Suppressor macrophage treated with lipopolysaccharide for 1 hour (primary cell): ENCODE data around the gene PSENEN.

Experiments
- DNase-seq, 3 donors: peaks; one replicate each; pipeline ENCODE4 v3.0.0-alpha.2; 2020 to 2022

PSENEN gene, protein sequence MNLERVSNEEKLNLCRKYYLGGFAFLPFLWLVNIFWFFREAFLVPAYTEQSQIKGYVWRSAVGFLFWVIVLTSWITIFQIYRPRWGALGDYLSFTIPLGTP

DNA sequence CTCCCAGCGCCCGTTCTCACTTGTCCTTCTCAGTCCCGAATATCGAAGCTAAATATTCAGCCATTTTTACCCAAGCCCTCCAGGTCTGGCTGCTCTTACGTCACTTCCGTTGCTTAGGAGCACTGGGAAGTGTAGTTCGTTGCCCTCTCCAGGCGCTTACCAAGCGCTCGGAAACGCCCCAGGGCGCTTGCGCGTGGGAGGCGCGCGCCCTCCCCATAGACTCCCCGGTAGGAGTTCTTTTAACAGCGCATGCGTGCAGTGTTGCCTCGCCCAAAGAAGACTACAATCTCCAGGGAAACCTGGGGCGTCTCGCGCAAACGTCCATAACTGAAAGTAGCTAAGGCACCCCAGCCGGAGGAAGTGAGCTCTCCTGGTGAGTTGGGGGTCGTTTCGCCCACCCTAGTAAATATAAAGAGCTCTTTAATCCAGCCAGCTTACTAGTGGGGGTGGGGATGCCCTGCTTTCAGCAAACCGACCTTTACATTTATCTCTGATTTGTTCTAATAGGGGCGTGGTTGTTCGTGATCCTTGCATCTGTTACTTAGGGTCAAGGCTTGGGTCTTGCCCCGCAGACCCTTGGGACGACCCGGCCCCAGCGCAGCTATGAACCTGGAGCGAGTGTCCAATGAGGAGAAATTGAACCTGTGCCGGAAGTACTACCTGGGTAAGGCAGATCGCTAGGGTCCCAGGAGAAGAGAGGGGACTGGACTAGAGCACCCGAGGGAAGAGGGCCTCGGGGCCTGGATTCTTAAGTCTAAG is at the start of gene PSENEN, which contains the start of gene U2AF1L4:
PSENEN (plus strand) TSS at position 324 of the 759 bp plus-strand sequence; CDS start at position 604, 280 bp downstream.
U2AF1L4 (minus strand) TSS at position 91 of the 759 bp plus-strand sequence; CDS start at position 64, 27 bp downstream.
- peak; percentile 99 to 100 (median 100) for DNase-seq

DNA sequence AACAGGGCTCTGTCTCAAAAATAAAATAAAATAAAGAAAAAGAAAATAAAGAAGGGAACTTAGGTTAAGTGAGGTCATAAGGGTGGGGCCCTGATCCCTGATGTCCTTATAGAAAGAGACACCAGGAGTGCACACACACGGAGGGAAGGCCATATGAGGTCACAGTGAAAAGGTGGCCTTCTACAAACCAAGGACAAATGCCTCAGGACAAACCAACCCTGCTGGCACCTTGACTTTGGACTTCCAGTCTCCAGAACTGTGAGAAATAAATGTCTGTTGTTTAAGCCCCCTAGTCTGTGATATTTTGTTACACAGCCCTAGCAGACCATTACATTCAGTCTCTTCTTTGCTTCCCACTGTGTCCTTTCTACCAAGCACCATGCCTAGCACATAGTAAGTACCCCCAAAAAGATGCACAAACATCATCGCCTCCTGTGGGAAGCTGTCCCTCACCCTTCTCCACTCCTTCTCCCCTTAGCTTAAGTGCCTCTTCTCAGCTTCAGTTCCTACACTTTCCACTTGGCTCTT is 49.5 kb upstream of the PSENEN start:
- DNase-seq, result no peak

DNA sequence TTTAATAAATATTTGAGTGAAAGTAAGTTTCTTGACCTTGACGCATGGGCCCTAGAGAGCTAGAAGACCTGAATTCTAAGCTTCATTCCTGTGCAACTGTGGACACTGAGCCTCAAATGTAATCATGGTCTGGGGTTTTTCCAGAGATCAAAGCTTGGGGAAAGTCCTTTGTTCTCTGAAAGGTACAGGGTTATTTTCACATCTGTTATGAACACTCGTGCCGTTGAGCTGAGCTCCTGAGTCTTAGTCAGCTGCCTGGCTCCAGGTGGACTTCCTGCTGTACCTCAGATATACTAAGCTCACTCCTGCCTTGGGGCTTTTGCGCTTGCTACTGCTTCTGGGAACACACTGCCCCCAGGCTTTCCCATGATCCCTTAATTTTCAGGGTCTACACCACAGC is 48.6 kb upstream of the PSENEN start:
- no peak for DNase-seq

DNA sequence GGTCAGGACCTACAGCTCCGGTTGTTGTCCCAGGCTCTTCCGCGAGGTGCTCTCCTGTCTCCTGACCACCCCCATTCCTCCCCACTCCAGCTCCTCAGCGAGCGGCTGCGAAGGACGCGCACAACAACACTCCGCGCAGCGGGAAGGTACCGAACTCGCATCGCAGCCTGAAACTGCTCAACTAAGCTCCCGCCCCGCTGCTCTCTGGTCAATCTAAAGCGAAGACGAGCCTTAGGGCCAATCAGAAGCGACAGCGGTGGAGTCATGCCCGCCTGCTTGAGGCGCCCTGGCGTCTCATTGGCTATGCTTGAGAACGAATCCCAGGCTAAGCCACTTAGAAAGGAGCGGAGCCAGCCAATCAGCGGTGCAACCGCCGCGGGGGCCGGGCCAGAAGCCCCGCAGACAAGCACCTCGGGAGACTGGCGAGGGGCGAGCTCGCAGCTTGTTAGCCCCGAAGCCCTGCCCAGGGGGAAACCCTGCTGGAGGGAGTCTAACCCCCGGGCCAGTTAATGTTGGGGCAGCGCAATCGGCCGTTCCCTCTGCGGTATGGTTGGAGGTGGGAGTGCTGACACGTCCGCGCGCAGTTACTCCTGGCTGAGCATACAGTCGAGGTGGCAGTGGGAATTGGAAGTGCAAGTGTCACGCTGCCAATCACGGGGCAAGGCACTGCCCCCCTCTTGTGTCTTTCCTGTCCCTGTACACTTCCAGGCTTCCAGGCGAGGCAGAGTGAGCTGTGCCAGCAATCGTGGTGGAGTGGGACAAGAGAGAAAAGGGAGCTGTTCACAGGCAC is 43.0 kb upstream of the PSENEN start:
- DNase-seq, result peak; percentile 96 to 98 (median 98)

DNA sequence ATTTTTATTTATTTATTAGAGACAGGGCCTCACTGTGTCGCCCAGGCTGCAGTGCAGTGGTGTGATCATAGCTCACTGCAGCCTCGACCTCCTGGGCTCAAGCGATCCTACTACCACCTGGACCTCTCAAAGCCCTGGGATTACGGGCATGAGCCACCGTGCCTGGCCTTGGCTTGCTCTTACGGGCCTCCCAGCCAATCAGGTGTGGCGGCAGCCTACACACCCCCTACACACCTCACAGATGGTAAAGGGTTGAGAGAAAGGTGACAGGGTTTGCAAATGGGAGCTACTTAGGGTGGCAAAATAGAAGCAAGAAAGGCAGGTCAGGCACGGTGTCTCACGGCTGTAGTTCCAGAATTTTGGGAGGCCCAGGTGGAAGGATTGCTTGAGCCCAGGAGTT is 42.1 kb upstream of the PSENEN start:
- DNase-seq, result no peak

DNA sequence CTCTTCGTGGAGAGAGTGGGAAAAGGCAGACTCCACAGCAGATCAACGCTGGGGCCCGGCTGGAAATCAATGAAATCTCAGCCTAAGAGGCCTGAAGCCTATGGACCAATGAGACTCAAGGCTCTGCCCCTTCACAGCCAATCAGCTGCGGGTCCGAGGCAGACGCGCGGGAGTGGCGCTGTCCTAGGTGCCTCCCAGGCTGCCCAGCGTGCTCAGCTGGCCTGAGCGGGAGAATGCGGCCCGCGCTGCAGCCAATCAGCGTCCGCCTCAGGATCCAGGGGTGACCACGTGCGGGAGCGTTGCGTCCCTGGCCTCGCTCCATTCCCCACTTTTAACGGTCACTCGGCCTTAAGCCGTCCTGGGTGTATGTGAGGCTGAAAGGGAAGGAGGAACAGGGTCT is 41.2 kb upstream of the PSENEN start, which contains the start of gene ZBTB32:
ZBTB32 (plus strand) TSS at position 341 of the 400 bp plus-strand sequence. CDS start 10,069 bp downstream, outside the sequence.
- peak; percentile 42 to 60 (median 52) for DNase-seq

DNA sequence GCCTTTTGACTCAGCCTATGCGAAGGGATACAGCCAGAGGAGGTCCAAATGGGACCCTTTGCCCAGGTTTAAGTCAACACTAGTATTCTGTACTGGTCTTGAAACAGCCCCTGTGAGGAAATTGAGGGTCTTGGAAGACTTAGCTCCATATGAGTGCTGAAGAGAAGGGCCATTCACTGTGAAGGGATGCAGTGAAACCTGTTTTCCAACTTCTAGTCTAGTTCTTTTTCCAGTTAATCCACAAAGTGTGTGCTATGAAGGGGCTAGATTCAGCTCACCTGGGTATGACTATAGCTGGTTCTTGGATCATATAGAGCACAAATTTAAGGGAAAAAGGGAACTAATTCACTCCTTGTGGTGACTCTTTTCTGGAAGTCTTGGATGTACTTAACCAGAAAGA is 37.1 kb upstream of the PSENEN start:
- DNase-seq, result no peak

DNA sequence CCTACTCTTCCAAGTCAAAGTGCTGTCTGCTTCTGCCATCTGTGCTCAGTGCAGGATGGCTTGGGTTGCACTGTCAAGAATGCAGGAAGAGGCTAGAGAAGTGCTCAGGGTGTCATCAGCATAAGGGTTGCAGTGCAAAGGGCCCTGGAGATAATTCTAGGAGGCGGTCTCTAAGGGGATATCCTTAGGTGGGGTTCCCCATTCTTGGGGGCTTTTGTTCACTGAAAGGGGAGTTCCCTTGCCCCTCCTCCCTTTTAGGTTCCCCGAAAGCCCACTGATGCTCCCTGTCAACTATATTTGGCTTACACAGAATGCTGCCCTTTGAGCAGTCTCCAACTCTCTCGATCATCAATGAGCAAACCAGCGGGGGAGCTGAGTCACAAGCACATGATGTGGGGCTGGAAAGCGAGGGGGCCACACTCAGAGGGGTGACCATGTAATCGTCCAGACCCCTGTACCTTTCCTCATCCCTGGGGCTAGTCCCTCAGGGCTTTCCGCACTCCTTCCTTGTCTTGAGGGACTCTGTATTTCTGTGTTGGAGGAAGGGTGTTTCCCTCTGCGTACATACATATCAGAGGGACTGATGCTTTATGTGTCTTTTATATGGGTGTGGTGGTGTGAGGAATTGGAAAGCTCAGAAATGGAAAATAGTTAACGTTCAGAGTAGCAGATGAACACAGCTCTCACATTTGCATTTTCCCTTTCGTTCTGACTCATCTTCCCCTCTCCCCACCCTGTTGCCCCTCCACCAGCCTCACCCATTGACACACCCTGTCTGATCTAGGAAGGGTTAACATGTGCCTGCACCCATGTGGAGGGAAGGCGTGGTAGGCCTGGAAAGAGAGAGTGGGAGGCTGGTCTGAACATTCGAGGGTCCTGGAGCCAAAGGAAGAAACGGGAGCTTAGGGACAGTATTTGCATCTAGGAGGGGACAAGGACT is 34.4 kb upstream of the PSENEN start:
- peak; percentile 36 to 63 (median 37) for DNase-seq

DNA sequence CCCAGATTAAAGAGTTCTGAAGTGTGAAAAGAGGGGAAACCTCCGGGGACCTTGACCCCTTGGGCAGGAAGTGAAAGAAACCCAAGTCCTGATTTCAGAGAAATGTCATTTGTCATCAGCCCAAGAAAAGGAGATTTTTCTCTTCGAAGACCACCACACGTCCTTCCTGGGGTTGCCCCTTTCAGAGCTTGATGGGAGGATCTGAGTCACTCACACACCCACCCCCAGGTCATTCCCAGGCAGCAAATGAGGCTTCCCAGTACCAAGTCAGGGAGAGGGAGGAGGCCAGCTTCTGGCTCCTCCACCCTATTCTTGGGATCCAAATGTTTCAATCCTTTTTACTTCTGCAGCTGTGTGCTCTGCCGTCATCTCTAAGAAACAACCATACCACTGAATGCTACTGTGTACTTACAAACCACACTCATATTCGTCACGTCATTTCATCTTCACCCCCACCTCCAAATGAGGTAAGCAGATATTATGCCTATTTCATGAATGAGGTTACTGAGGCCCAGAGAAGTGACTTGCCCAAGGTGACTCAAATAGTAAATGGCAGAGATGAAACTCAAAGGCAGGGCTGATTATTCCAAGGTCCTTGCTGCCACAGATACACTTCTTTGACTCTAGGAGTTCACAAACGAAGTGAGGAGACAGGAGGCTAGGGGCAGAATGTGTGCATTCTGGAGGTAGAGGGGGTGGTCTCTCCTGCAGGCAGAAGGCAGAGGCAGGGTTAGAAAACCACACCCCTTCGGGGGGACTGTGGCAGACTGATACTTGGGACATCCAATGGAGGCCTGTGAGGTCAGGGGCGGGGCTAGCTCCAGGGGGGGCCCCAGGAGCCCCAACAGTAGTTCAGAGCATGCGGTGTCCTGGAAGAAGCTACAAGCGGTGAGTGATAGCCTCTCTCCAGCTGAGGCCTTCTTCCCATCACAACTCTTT is 32.6 kb upstream of the PSENEN start:
- DNase-seq, result peak in 2 of 3 donors; percentile 18 to 59

DNA sequence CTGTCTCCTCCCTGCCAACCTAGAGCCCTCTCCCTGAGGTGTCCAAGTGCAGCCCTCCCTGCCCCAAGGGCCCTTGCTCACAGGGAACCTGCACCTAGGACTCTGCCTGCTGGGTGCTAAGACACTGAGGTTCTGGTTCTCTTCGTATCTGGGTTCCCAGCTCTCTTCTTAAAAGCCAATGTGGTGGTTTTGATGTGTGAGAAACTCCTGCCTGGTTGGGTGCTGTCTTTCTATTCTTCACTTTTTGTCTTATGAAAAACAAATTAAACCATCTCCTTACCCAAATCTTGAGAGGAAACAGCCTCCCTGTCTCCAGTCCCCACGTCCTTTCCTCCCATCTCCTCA is 32.0 kb upstream of the PSENEN start:
- no peak for DNase-seq

DNA sequence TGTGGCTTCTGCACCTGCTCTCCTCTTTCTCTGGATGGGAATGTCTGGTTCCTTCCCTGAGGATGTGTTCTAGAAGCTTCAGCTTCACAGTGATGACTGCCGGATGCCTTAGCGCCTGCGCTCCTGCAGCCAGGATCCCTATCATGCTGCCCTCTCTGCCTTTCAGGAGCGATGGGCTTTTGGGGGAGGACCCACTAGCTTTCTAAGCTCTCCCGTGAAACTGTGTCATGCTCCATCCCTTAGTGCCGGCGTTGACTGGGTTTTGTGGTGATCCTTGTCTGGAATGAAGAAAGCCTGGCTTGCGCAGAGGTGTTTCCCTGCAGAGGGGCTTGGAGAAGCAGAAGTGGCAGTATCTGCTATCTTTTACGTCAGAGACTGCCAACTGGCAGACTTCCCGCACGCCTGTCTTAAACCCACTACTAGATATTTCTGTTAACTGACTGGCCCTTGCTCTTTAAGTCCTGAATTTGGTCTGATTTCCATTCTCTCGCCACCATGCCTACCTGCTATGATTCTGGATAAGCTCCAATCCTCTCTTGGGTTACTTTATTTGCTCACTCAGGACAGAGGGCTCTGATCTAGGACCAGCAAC is 31.5 kb upstream of the PSENEN start:
- DNase-seq, result no peak

DNA sequence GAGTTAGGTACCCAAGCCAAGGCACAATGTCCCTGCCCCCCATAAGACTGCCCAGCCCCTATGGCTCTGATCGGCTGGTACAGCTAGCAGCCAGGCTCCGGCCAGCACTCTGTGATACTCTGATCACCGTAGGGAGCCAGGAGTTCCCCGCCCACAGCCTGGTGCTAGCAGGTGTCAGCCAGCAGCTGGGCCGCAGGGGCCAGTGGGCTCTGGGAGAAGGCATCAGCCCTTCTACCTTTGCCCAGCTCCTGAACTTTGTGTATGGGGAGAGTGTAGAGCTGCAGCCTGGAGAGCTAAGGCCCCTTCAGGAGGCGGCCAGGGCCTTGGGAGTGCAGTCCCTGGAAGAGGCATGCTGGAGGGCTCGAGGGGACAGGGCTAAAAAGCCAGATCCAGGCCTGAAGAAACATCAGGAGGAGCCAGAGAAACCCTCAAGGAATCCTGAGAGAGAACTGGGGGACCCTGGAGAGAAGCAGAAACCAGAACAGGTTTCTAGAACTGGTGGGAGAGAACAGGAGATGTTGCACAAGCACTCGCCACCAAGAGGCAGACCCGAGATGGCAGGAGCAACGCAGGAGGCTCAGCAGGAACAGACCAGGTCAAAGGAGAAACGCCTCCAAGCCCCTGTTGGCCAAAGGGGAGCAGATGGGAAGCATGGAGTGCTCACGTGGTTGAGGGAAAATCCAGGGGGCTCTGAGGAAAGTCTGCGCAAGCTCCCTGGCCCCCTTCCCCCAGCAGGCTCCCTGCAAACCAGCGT is 30.7 kb upstream of the PSENEN start:
- DNase-seq, result no peak

DNA sequence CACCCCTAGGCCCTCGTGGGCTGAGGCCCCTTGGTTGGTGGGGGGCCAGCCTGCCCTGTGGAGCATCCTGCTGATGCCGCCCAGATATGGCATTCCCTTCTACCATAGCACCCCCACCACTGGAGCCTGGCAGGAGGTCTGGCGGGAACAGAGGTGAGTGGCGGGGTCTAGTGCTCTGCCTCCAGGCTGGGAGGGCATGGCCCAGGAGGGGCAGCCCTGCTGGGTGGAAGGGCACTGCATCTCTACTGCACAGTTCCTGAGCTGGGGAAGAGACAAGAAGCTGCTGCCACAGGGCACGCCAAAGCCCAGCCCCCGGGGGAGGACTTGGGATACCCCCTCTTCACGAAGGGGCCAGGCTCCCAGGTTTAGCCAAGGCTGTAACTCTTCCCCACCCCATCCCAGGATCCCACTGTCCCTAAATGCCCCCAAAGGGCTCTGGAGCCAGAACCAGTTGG is 30.1 kb upstream of the PSENEN start:
- DNase-seq, result no peak

DNA sequence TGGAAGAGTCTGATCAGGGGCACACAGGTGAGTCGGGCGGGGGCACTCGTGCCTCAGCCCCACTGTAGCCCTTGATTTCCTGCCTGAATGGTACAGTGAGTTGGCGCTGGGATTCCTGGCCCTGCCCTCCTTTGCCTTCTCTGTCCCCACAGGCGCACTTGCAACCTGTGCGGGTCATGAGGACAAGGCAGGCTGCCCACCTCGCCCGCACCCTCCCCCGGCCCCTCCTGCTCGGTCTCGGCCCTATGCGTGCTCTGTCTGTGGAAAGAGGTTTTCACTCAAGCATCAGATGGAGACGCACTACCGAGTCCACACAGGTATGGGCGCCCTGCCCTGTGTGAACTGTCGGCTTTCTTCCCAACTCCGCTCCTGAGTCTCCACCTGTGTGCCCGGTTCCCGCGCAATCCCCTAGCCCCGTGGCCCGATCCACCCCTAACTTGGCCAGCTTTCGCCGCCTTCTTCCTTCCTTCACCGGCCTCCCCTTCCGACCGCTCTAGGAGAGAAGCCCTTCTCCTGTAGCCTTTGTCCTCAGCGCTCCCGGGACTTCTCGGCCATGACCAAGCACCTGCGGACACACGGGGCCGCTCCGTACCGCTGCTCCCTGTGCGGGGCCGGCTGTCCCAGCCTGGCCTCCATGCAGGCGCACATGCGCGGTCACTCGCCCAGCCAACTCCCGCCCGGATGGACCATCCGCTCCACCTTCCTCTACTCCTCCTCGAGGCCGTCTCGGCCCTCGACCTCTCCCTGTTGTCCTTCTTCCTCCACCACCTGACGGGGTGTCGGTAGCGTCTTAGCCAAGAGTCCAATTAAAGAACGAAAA is 29.3 kb upstream of the PSENEN start:
- DNase-seq, result no peak

DNA sequence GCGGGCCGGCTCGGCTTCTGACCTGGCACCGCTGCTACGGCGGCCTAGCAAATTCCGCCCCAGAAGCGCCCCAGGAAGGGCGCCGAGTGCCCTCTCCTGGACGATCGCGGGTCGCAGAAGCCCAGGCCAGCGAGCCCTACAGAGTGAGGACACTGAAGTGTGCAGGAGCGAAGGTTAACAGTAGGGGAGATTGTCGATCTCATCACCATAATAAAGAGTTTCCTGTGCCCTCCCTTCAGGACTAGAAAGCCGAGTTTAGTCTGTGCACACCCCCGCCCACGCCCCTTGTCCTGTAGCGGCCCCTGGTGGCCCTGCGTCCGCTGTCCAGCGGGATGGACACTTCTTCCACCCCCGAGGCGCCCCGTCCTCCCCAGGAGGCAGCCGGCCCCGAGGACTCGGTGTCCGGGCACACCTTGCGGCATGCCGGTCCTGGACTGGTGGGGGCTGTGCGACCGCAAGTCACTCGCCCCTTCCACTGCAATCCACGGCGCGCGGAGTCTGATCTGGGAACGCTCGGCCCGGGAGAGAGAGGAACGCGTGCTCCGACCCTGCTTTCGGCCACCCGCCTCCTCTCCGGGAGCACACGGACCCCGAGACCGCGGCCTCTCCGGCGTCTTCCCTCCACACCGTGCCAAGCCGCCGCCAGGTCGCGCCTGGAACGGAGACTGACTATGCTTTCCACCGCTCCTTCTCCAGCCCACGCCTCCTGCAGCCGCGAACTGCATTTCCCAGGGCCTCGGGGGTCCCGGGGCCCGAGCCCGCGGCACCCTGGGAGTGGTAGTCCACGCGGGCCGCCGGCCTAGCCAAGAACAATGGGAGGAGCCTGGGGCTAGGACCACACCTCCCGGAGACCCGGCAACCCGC is 28.4 kb upstream of the PSENEN start:
- peak; percentile 94 to 97 (median 96) for DNase-seq

DNA sequence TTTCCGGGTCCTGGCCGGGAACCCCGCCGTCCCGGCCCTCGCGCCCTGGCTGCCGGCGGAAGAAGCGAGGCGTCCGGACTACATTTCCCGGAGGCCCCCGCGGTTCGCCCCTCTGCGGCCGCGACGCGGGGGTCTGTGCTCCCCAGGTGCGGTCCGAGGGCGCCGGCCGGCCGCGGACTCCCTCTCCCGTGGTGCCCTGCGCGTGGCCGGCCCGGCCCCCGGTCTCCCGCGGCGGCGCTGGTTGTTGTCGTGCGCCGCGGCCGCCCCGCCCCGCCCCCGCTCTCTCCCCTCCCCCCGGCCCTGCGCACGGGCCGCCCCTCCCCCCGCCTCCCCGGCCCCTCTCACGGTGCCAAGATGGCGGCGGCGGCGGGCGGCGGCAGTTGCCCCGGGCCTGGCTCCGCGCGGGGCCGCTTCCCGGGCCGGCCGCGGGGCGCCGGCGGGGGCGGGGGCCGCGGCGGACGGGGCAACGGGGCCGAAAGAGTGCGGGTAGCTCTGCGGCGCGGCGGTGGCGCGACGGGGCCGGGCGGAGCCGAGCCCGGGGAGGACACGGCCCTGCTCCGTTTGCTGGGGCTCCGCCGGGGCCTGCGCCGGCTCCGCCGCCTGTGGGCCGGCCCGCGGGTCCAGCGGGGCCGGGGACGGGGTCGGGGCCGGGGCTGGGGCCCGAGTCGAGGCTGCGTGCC is 27.6 kb upstream of the PSENEN start, which contains the start of gene KMT2B:
KMT2B (plus strand) TSS at position 339 of the 680 bp plus-strand sequence; CDS start at position 355, 16 bp downstream.
- peak in 1 of 3 donors; percentile 94 for DNase-seq
